ENCODE data around the gene TIMM13.

The TIMM13 gene

DNA sequence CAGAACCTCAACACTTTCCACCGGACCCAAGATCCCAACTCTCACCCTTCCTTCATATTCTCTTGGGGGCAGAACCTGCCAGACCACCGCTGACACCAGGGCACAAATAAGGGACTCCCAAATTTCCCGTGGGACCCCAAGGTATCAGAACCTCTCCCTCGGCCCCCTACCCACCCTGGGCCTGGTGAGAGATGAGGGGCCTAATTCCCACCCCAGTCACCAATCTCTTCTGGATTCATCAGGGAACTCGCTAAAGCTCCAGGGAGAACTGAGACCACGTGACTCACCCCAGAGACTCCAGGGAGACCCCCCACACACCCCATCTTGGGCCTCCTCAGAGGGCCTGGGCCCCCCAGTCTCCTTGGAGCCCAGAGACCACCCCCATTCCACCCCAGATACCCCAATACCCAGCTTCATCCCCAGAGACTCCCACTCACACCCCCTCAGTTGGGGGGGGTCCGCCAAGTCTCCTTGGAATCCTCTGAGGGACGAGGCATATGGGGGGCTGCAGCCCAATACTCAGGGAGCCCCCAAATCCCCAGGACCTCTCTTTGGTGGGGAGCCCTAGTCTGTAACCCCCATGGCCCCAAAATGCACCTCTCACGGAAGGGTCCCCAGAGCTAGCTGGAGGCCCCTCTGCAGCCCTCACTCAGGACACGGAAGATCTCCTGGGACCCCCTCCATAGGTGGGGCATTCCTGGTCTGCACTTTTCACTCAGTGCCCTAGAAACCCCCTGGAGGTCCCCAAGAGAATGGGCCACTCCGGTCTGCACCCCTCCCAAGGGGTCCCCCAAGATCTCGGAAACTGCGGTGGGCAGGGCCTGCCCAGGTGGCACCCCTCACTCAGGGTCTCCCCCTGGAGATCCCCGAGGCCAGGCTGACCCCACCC, 27.8 kb upstream of the TIMM13 start:
- no peak for DNase-seq (ENCODE audit: low read depth)

DNA sequence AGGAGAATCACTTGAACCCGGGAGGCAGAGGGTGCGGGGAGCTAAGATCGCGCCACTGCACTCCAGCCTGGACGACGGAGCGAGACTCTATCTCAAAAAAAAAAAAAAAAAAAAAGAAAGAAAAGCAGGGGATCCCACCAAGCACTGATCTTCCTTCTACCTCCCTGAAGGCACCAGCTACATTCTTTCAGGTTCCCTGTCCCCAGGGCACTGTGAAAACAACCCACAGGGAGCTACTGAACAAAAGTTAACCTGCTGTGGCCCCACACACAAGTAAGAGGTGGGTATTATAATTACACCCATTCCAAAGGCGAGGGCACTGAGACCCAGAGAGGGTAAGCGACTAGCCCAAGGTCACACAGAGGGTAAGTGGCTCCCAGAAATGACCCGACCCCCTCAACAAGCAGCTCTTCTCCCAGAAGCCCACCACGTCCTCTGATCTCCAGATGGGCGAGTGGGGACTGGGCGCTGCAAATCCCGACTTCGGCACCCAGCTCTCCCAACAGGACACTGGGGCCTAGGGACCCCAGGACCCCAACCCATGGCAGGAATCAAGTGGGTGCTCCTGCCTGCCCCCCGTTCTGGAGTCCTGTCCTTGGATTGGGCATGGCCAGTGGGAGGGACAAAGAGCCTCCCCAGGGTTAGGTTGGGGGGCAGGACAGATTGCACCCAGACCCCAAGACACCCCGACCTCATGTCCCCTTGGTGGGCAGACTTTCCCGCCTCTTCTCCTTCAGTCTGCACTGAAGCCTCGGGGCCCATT, 27.0 kb upstream of the TIMM13 start:
- DNase-seq (ENCODE audit: low read depth), result no peak

DNA sequence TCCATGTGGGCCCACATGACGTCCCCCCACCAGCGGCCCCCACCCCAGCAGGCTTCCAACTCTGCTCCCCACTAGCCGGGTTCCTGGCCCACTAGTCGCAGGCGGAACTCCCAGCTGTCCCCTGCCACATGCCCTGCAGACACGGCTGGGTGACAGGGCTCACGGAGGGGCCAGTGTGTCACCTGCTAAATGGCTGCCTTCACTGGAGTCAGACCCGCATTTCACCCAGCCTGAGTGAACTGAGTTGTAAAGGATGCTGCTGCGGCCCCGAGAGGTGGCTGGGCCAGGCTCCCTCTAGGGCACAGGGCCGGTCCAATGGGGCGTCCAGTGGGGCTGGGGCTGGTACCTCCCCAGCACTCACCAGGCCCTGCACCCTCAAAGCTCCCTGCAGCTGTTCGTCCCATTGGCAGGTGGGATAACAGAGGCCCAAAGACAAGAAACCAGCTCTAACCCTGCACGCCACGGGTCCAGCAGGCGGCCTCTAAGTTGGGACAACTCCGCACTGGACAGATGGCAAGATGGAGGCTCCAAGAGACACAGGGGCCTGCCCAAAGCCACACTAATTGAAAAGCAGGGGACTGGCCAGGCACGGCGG, 26.1 kb upstream of the TIMM13 start:
- no peak for DNase-seq (ENCODE audit: low read depth)

DNA sequence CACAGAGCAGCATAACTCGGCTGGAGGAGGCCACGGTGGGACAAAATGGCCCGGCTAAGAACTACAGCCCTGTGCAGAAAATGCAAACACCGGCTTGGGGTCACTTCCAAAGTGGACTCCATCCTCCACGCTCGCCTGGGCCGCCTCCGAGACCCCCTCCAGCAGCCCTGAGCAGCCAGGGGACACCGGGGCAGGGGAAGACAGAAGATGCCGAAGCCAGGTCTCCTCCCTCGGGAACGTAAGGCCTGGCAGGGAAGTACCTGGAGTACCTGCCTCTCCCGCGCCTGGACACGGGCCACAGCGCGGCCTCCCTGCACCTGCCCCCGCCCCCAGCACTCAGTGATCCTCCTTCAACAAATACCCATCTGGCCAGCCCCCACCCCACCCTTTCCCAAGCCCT, 24.4 kb upstream of the TIMM13 start:
- DNase-seq (ENCODE audit: low read depth), result no peak

DNA sequence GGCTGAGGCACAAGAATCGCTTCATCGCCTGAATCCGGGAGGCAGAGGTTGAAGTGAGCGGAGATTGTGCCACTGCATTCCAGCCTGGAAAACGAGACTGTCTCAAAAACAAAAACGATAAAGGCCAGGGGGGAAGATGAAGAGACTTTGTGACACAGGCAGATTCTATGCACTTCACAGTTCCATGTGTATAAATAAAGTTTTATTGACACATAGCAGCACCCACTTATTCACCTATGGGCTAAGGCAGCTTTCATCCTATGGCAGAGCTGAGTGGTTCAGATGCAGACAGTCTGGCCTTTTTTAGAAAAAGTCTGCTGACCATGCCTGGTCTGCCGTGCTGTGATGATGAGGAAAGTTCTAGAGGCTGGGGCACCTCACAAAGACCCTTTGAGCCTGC, 23.8 kb upstream of the TIMM13 start:
- no peak for DNase-seq (ENCODE audit: low read depth)

DNA sequence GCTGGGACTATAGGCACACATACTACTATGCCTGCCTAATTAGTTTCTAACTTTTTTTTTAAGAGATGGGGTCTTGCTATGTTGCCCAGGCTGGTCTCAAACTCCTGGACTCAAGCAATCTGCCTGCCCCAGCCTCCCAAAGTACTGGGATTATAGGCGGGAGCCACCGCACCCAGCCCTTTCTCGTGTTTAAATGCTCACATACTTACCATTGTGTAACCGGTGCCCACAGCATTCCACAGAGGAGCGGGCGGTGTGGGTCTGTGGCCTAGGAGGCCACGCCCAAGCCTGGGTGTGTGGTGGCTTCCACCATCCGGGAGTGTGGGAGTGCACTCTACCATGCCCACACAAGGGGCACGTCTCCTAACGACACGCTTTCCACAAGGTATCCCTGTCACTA, 21.6 kb upstream of the TIMM13 start:
- DNase-seq (ENCODE audit: low read depth), result no peak

DNA sequence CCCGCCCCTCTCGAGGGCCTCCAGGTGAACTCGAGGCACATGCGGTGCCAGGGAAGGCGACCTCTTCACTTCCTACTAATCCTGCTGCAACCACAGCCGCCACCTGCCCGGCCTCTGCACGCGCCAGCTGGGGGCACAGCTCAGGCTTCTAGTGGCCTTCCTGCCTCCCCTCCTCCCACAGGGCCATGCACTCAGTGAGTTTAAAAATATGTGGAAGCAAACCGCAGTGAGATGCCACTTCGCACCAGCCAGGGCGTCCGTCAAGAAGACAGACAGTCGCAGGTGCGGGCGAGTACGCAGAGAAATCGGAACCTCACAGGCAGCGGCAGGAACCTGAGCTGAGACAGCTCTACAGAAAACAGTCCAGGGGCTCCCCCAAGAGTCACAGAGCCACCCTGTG, 19.0 kb upstream of the TIMM13 start:
- DNase-seq (ENCODE audit: low read depth), result no peak

DNA sequence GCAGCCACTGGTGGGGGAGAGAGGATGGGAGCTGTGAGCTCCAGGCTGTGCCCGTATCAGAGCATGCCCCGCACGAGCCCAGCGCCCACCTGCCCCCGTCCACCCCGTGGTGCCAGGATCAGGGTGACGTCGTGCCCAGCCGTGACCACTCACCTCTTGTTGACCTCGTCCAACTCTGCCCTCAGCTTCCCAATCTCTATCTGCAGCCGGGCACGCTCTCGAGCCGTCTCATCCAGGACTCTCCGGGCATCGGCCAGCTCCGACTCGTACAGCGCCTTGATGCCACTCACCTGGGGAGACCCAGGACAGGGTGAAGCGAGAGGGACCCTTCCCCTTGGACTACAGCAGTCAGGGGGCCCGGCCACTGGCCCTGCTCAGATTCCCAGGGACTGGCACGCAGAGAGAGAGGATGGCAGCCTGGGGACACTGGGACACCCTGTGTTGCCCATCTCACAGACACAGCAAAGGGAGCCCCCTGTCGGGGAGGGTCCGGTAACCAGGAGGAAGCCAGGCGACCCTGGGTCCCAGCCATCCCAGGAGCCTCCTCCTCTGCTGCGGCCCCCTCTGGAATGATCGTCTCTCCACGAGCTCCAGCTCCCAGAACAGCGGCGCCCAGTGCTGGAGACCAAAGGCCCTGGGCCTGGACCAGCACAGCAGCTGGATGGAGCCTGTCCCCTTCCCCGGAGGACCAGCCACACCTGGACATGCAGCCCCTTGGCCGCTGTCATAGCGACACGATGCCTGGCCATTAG, 17.0 kb upstream of the TIMM13 start:
- no peak for DNase-seq (ENCODE audit: low read depth)

DNA sequence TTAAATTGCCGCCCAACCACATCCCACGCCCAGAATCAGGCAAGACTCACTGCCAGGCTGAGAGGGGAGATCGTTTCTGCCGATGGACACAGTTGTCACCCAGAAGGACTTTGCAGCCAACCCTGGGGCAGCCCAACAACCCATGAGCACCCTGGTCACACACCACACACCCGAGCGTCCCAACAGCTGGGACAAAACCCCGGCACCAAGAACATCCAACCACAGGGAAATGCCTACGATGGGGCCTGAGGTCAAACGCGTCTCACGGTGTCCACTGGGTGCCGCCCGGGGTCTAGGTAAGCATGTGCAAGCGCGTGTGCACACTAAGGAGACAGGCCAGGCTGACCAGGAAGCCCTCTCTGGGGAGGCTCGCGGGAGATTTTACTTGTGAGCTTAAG, 16.4 kb upstream of the TIMM13 start:
- DNase-seq (ENCODE audit: low read depth), result no peak

DNA sequence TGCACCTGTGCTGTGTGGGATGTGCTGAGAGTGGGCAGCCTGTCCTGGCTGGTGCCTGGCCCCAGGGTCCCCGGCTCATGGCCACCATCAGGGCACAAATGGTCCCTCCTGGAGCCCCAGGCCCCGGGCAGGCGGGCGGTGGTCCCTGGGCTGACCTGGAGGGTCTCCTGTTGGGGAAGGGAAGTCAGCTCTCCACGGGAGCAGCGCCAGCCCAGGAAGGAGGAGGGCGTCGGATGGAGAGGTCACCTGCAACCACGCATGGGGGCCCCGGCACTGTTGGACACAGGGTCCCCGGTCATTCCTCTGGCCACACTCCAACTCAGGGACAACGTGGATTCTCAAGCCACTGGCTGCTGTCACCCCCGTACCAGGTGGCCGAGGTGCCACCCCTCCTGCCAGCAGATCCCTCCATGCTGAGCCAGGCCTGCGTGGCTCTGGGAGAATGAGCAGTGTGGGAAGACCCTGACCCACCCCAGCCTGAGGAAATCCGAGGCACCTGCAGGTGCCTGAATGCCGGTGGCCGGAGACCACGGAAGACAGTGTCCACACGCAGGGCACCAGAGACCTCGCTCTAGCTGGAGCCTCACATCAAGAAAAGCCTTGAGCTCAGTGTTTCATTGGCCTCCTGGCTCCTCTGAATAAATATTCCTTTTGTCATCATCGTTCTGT, 15.9 kb upstream of the TIMM13 start:
- no peak for DNase-seq (ENCODE audit: low read depth)

DNA sequence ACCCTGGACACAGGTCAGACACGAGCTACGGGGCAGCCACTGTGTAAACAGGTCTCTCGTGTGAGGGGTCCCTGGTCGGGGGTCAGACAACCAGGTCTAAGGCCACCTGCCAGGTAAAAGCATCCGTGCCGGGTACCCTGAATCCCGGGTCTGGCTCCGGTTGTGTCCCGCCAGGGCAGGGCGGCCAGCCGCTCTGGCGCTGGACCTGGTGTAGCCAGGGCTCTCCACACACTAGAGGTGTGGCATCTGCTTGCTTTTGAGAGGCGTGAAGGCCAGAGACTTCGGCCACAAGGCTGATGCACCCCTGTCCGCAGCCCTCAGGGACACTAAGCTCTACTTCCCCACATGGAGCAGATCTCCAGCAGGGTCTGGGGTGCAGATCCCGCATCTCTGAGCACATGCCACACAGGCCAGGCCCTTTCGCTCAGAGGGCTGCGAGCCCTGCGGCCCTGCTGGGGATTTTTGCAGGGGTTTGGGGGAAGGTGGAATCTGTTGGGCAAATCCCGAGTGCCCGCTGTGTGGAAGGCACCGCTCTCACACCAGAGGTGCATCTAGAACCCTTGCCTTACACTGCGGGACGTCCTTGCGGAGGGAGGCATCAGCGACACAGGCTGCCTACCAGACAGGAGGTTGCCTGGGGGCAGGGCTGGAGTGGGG, 13.8 kb upstream of the TIMM13 start:
- DNase-seq (ENCODE audit: low read depth), result no peak

DNA sequence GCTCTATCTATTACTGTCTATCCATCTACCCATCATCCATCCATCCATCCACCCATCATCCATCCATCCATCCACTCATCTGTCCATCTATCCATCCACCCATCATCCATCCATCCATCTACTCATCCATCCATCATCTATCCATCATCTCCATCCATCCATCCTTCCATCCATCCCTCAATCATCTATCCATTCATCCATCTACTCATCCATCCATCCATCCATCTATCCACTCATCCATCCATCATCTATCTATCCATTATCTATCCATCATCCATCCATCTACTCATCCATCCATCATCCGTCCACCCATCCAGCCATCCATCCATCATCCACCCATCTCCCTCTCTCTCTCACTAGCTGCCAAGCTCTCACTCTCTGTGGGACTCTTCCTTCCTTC, 13.1 kb upstream of the TIMM13 start:
- DNase-seq (ENCODE audit: low read depth), result no peak

DNA sequence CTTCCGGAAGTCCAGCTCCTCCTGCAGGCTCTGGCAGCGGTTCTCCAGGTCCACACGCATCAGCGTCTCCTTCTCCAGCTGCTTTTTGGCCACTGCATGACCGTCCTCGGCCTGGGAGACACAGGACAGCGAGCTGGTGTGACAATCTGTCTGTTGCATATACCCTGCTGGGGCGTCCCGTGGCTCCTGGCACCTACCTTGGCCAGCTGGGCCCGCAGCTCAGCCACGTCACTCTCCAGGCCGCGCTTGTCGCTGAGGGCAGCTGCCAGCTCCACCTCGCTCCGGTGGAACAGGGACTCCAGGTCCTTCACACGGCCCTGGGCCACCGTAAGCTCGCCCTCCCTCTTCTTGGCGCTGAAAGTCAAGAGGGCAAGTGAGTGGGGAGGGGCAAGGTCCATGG, 10.8 kb upstream of the TIMM13 start:
- no peak for DNase-seq (ENCODE audit: low read depth)

DNA sequence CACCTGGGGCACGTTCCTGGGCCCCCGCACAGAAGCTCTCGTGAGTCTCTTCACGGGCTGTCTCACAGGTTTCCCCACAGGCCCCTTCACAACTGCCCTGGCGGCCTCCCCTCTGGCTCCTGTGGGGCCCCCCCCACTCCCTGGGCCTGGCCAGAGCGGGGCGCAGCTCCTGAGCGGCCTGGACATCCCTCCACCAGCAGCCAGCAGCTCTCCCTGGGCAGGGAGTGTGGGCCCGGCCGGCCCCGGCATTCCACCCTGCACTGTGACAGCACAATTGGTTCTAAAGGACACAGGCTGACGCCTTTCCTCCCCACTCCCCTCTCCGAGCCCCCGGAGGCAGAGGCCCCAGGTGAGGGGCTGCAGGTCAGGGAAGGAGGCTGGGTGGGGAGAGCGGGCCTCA, 9.5 kb upstream of the TIMM13 start:
- no peak for DNase-seq (ENCODE audit: low read depth)

DNA sequence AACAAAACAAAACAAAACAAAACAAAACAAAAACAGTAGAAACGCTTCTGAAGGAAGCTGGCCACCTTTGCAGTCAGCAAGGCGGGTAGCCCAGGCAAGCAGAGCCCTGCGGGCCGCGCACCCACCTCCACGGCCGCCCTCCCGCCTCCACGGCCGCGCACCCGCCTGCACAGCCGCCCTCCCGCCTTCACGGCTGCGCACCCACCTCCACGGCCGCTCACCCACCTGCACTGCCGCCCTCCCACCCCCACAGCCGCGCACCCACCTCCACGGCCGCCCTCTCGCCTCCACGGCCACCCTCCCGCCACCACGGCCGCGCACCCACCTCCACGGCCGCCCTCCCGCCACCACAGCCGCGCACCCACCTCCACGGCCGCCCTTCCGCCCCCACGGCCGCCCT, 9.0 kb upstream of the TIMM13 start:
- no peak for DNase-seq (ENCODE audit: low read depth)

DNA sequence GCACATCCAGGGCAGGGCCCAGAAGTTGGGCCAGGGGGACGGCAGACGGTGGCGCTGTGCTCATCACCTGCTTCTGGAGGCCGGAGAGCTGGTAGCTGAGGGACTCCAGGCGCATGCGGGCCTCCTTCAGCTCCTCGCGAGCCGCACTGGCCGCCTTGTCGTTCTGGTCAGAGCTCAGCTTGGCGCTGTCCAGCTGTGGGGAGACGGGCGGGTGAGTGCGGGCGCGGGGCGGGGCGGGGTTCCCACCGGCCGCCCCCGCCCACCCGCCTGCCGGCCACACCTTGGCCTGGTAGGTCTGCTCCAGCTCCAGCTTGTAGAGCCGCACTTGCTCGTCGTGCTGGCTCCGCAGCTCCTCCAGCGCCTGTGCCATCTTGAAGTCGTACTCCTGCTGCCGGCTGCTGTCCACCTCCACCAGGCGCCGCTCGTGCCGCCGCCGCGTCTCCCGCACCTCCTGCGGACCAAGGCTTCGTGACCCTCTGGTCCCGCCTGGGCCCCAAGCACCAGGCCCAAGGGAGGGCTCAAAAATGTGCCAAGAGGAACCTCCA, 7.4 kb upstream of the TIMM13 start:
- DNase-seq (ENCODE audit: low read depth), result no peak

DNA sequence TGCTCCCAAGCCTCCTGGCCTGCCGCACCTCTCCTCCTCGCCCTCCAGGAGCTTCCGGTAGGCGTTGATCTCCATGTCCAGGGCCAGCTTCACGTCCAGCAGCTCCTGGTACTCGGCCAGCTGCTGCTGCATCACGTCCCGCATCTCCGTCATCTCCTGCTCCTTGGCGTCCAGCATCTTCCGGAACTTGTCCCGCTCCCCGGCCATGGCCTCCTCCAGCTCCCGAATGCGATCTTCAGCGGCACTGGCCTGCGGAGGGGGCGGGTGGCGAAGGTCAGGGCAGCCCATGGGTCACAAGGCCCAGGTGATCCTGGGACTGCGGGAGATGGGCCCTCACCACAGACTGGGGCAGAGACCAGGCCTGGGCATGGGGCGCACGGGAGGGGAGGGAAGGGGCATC, 6.9 kb upstream of the TIMM13 start:
- DNase-seq (ENCODE audit: low read depth), result no peak

DNA sequence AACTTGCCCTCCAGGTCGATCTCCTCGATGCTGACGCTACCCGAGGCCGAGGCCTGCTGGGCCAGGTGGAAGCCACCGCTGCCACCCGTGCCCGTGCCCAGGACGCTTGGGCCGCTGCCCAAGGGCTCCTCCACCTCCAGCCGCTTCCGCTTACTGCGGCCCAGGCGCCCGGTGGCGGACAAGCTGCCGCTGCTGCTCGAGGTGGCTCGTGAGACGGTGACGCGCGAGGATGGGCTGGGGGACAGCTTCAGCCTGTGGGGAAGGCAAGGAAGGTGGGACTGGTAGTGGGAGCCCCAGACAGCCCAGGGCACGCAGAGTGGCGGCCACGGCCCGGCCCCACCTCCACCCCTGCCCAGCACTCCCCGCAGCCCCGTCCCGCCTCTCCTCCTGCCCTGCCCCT, 6.5 kb upstream of the TIMM13 start:
- DNase-seq (ENCODE audit: low read depth), result no peak

DNA sequence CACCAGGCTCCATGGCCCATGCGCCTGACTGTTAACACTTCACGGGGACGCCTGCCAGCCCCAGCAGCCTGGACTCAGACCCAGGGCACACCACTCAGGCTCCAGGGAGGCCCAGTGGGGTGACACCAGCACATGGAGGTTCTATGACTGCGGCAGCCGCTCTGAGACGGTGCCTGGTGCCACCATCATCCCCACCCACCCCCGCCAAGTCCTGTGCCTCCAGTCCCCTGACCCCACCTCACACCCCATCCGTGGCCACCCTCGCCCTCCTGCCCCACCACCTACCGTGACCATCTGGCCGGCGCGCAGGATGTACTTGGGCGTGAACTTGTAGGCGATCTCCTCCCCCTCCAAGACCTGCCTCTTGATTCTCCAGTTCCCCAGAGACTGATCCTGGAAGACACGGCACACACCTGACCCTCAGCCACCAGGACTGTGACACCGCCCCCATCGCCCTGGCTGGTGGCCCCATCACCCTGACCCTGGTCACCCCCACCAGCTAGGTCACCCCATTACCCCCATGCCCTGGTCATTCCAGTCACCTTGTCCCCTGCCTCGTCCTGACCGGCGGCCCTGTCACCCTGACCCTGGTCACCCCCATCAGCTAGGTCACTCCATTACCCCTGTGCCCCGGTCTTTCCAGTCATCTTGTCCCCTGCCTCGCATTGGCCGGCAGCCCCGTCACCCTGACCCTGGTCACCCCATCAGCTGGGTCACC, 4.9 kb upstream of the TIMM13 start:
- no peak for DNase-seq (ENCODE audit: low read depth)

DNA sequence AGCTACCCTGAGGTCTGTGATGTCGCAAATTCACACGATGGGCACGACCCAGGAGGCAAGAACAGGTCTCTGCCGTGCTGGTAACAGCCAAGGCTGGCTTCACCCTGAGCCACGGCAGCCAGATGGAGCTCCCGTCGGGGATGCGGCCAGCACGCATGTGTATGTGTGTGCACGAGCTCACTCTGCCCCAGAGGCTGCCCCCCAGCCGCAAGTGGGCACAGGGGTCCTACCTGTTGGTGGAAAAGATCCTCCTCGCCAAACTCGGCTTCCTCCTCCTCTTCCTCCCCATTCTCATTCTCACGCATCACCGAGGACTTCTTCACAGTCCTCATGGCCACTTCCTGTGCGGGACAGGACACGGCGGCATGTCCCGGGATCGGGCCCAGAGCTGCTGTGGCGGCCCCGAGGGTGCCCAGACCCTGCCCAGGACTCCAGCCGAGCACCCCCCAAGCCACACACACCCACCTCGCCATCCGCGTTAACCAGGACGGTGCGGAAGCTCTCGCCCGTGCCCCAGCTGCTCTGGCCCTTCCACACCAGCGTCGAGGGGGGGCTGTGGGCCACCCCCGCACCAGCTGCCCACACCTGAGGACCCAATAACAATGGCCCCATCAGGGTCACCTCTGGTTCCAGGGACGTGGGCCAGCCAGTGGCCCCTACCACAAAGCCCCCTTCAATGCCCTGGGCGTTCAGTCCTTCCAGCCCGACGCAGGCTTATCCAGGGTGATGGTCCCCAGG, 4.1 kb upstream of the TIMM13 start:
- no peak for DNase-seq (ENCODE audit: low read depth)

All from non-pigmented ciliary epithelial cell (primary cell).